ENCODE measurements around the gene PDZD2. TPM values are rescaled to one million over a fixed set of nuclear protein-coding genes. Genes with fewer than 3 reads are reported as not detected.

PDZD2 gene
- polyA plus RNA-seq, 3 donors from 2014 or later: 0.37 TPM; not detected in 2

GRCh38 chr5:31854181-31855133, 215.5 kb downstream of the PDZD2 start:
- Mint-ChIP-seq H3K9me3 (peaks cover 6 to 11% (median 8%) of the 10 kb centered on the region in 6 donors), H3K4me1 (peaks cover 16 to 17% of the 10 kb centered on the region in 2 donors), H3K36me3 (peaks cover 5 to 11% (median 6%) of the 10 kb centered on the region in 3 donors), H3K27me3 (ENCODE audit: low read depth in 3 of 3) (peaks cover 7 to 23% (median 8%) of the 10 kb centered on the region in 3 donors), H3K4me3 (peak overlapping the region; percentile 21 to 72 (median 56)), H3K27ac (peak overlapping the region in 1 of 6 donors; percentile 62)
- no peak for DNase-seq

GRCh38 chr5:31855134-31856040, 216.5 kb downstream of the PDZD2 start:
- DNase-seq: no peak
- peak overlapping the region in 1 of 6 donors; percentile 41 for H3K27ac Mint-ChIP-seq
- H3K27me3 Mint-ChIP-seq (ENCODE audit: low read depth in 3 of 3): peaks cover 7 to 23% (median 8%) of the 10 kb centered on the region in 3 donors
- H3K4me1 Mint-ChIP-seq: peaks cover 16 to 17% of the 10 kb centered on the region in 2 donors
- peak overlapping the region; percentile 18 to 74 (median 51) for H3K4me3 Mint-ChIP-seq
- H3K9me3 Mint-ChIP-seq: peaks cover 7 to 17% (median 13%) of the 10 kb centered on the region in 6 donors
- peaks cover 7 to 13% (median 10%) of the 10 kb centered on the region in 3 donors for H3K36me3 Mint-ChIP-seq

GRCh38 chr5:31859096-31859495, 220.2 kb downstream of the PDZD2 start:
- Mint-ChIP-seq H3K4me3 (no peak overlapping the region), H3K4me1 (peaks cover 13 to 14% of the 10 kb centered on the region in 2 donors), H3K27me3 (ENCODE audit: low read depth in 3 of 3) (peaks cover 6 to 19% (median 10%) of the 10 kb centered on the region in 3 donors), H3K9me3 (peaks cover 10 to 20% (median 13%) of the 10 kb centered on the region in 6 donors), H3K27ac (no peak overlapping the region), H3K36me3 (peaks cover 7 to 13% (median 10%) of the 10 kb centered on the region in 3 donors)
- no peak for DNase-seq

- DNase-seq: no peak
- peaks cover 10 to 20% (median 13%) of the 10 kb centered on the region in 6 donors for H3K9me3 Mint-ChIP-seq
- no peak overlapping the region for H3K4me3 Mint-ChIP-seq
- H3K4me1 Mint-ChIP-seq: peaks cover 2 to 5% of the 10 kb centered on the region in 2 donors
- H3K36me3 Mint-ChIP-seq: peaks cover 7 to 13% (median 10%) of the 10 kb centered on the region in 3 donors
- H3K27ac Mint-ChIP-seq: no peak overlapping the region
- H3K27me3 Mint-ChIP-seq (ENCODE audit: low read depth in 3 of 3): peaks cover 2 to 9% (median 7%) of the 10 kb centered on the region in 3 donors
These were observed 221.3 kb downstream of the PDZD2 start for GRCh38 chr5:31860278-31860677.

GRCh38 chr5:31860726-31861433, 221.9 kb downstream of the PDZD2 start:
- Mint-ChIP-seq H3K9me3 (peaks cover 10 to 20% (median 13%) of the 10 kb centered on the region in 6 donors), H3K4me3 (no peak overlapping the region), H3K27me3 (ENCODE audit: low read depth in 3 of 3) (peaks cover 2 to 7% (median 4%) of the 10 kb centered on the region in 3 donors), H3K4me1 (no peaks in the 10 kb centered on the region), H3K36me3 (peaks cover 7 to 13% (median 10%) of the 10 kb centered on the region in 3 donors), H3K27ac (no peak overlapping the region)
- DNase-seq: no peak

GRCh38 chr5:31861601-31862000, 222.7 kb downstream of the PDZD2 start:
- H3K4me1 Mint-ChIP-seq: no peaks in the 10 kb centered on the region
- peaks cover 7 to 13% (median 10%) of the 10 kb centered on the region in 3 donors for H3K36me3 Mint-ChIP-seq
- no peak overlapping the region for H3K4me3 Mint-ChIP-seq
- peaks cover 4 to 8% (median 5%) of the 10 kb centered on the region in 3 donors for H3K27me3 Mint-ChIP-seq (ENCODE audit: low read depth in 3 of 3)
- H3K27ac Mint-ChIP-seq: no peak overlapping the region
- H3K9me3 Mint-ChIP-seq: peaks cover 10 to 20% (median 13%) of the 10 kb centered on the region in 6 donors
- no peak for DNase-seq

- H3K27ac Mint-ChIP-seq: no peak overlapping the region
- no peak for DNase-seq
- no peak overlapping the region for H3K4me3 Mint-ChIP-seq
- H3K36me3 Mint-ChIP-seq: peaks cover 6 to 9% (median 7%) of the 10 kb centered on the region in 3 donors
- H3K4me1 Mint-ChIP-seq: no peaks in the 10 kb centered on the region
- peaks cover 0 to 11% (median 11%) of the 10 kb centered on the region in 3 donors for H3K27me3 Mint-ChIP-seq (ENCODE audit: low read depth in 3 of 3)
- peaks cover 7 to 17% (median 10%) of the 10 kb centered on the region in 6 donors for H3K9me3 Mint-ChIP-seq
These were observed 225.1 kb downstream of the PDZD2 start for GRCh38 chr5:31863991-31864411.

GRCh38 chr5:31866166-31866565, 227.2 kb downstream of the PDZD2 start:
- H3K9me3 Mint-ChIP-seq: peaks cover 0 to 4% (median 0%) of the 10 kb centered on the region in 6 donors
- no peak overlapping the region for H3K27ac Mint-ChIP-seq
- DNase-seq: no peak
- no peaks in the 10 kb centered on the region for H3K36me3 Mint-ChIP-seq
- H3K27me3 Mint-ChIP-seq (ENCODE audit: low read depth in 3 of 3): peaks cover 0 to 11% (median 7%) of the 10 kb centered on the region in 3 donors
- no peak overlapping the region for H3K4me3 Mint-ChIP-seq
- no peaks in the 10 kb centered on the region for H3K4me1 Mint-ChIP-seq

GRCh38 chr5:31867219-31867618, 228.3 kb downstream of the PDZD2 start:
- Mint-ChIP-seq H3K4me1 (no peaks in the 10 kb centered on the region), H3K9me3 (peaks cover 0 to 1% (median 0%) of the 10 kb centered on the region in 6 donors), H3K27me3 (ENCODE audit: low read depth in 3 of 3) (peaks cover 1 to 14% (median 7%) of the 10 kb centered on the region in 3 donors), H3K36me3 (no peaks in the 10 kb centered on the region), H3K4me3 (no peak overlapping the region), H3K27ac (no peak overlapping the region)
- no peak for DNase-seq

- Mint-ChIP-seq H3K27ac (no peak overlapping the region), H3K36me3 (no peaks in the 10 kb centered on the region), H3K4me1 (no peaks in the 10 kb centered on the region), H3K4me3 (no peak overlapping the region), H3K27me3 (ENCODE audit: low read depth in 3 of 3) (peaks cover 0 to 6% (median 0%) of the 10 kb centered on the region in 3 donors), H3K9me3 (no peaks in the 10 kb centered on the region)
- no peak for DNase-seq
These were observed 241.5 kb downstream of the PDZD2 start for GRCh38 chr5:31880449-31880848.

GRCh38 chr5:31884896-31885295, 246.0 kb downstream of the PDZD2 start:
- no peak overlapping the region for H3K27ac Mint-ChIP-seq
- no peaks in the 10 kb centered on the region for H3K36me3 Mint-ChIP-seq
- peaks cover 2 to 4% (median 3%) of the 10 kb centered on the region in 3 donors for H3K27me3 Mint-ChIP-seq (ENCODE audit: low read depth in 3 of 3)
- H3K9me3 Mint-ChIP-seq: no peaks in the 10 kb centered on the region
- H3K4me1 Mint-ChIP-seq: no peaks in the 10 kb centered on the region
- no peak overlapping the region for H3K4me3 Mint-ChIP-seq
- no peak for DNase-seq

- Mint-ChIP-seq H3K36me3 (no peaks in the 10 kb centered on the region), H3K4me3 (no peak overlapping the region)
These were observed 247.3 kb downstream of the PDZD2 start for GRCh38 chr5:31886206-31886605.

GRCh38 chr5:31887556-31887955, 248.6 kb downstream of the PDZD2 start:
- Mint-ChIP-seq H3K4me3 (no peak overlapping the region), H3K4me1 (no peaks in the 10 kb centered on the region)
- no peak for DNase-seq

More at GRCh38 chr5:31886206-31886605, 247.3 kb downstream of the PDZD2 start:
- H3K4me1 Mint-ChIP-seq: no peaks in the 10 kb centered on the region
- H3K27ac Mint-ChIP-seq: no peak overlapping the region
- H3K27me3 Mint-ChIP-seq (ENCODE audit: low read depth in 3 of 3): peaks cover 2 to 4% (median 4%) of the 10 kb centered on the region in 3 donors
- H3K9me3 Mint-ChIP-seq: no peaks in the 10 kb centered on the region
- DNase-seq: no peak

More at GRCh38 chr5:31887556-31887955, 248.6 kb downstream of the PDZD2 start:
- no peak overlapping the region for H3K27ac Mint-ChIP-seq
- peaks cover 2 to 4% (median 4%) of the 10 kb centered on the region in 3 donors for H3K27me3 Mint-ChIP-seq (ENCODE audit: low read depth in 3 of 3)
- no peaks in the 10 kb centered on the region for H3K36me3 Mint-ChIP-seq
- no peaks in the 10 kb centered on the region for H3K9me3 Mint-ChIP-seq
